ENCODE data around the gene COX6B2. TPM values are rescaled to one million over a fixed set of nuclear protein-coding genes. Genes with fewer than 3 reads are reported as not detected.

COX6B2 gene
- total and polyA plus RNA-seq, 4 experiments from 2014 or later: 0.38 TPM; not detected in 3

- DNase-seq: no peak
- no peak overlapping the region for H3K27ac ChIP-seq (ENCODE audit: low read depth, low read length)
- Mint-ChIP-seq H3K27ac (peak overlapping the region in 1 of 7 donors; percentile 24), H3K27me3 (no peaks in the 10 kb centered on the region), H3K4me1 (peaks cover 2 to 15% (median 9%) of the 10 kb centered on the region in 4 donors), H3K4me3 (no peak overlapping the region), H3K9me3 (no peaks in the 10 kb centered on the region), H3K36me3 (peaks cover 4 to 7% of the 10 kb centered on the region in 2 donors)
- intact Hi-C loops (cut with micrococcal nuclease): no loop called here
- H3K36me3 ChIP-seq (ENCODE audit: insufficient read depth, low read length): peaks cover 3% of the 10 kb centered on the region
- H3K27me3 ChIP-seq (ENCODE audit: insufficient read depth, low read length): no peaks in the 10 kb centered on the region
- CTCF ChIA-PET (ENCODE audit: partially characterized antibody): no interaction called here
- no peaks in the 10 kb centered on the region for H3K9me3 ChIP-seq (ENCODE audit: control insufficient read depth in 1 of 2, low read length in 2 of 2)
- POLR2A ChIA-PET (ENCODE audit: partially characterized antibody): no interaction called here
- peaks cover 15% of the 10 kb centered on the region for H3K4me1 ChIP-seq (ENCODE audit: insufficient read depth, low read length)
- H3K4me3 ChIP-seq (ENCODE audit: low read length in 2 of 2): no peak overlapping the region
Measured at GRCh38 chr19:55345101-55345817, 9.3 kb downstream of the COX6B2 start.

- H3K4me3 ChIP-seq (ENCODE audit: low read length in 2 of 2): no peak overlapping the region
- Mint-ChIP-seq H3K9me3 (no peaks in the 10 kb centered on the region), H3K36me3 (peaks cover 4 to 10% of the 10 kb centered on the region in 2 donors), H3K4me3 (no peak overlapping the region), H3K27me3 (peaks cover 0 to 2% of the 10 kb centered on the region in 2 donors), H3K27ac (no peak overlapping the region), H3K4me1 (peaks cover 4 to 22% (median 12%) of the 10 kb centered on the region in 4 donors)
- H3K9me3 ChIP-seq (ENCODE audit: control insufficient read depth in 1 of 2, low read length in 2 of 2): no peaks in the 10 kb centered on the region
- peaks cover 17% of the 10 kb centered on the region for H3K4me1 ChIP-seq (ENCODE audit: insufficient read depth, low read length)
- intact Hi-C loops (cut with micrococcal nuclease): no loop called here
- H3K27me3 ChIP-seq (ENCODE audit: insufficient read depth, low read length): no peaks in the 10 kb centered on the region
- H3K27ac ChIP-seq (ENCODE audit: low read depth, low read length): no peak overlapping the region
- ChIA-PET CTCF (ENCODE audit: partially characterized antibody) (no interaction called here), POLR2A (ENCODE audit: partially characterized antibody) (no interaction called here)
- H3K36me3 ChIP-seq (ENCODE audit: insufficient read depth, low read length): peaks cover 3% of the 10 kb centered on the region
- no peak for DNase-seq
Measured at GRCh38 chr19:55344444-55344843, 10.1 kb downstream of the COX6B2 start.

GRCh38 chr19:55341595-55342531, 12.7 kb downstream of the COX6B2 start:
- H3K27me3 Mint-ChIP-seq: peaks cover 1 to 11% of the 10 kb centered on the region in 2 donors
- H3K9me3 Mint-ChIP-seq: peaks cover 0 to 5% (median 0%) of the 10 kb centered on the region in 8 donors
- peak overlapping the region in 7 of 8 donors; percentile 30 to 67 (median 64) for H3K4me3 Mint-ChIP-seq
- intact Hi-C loops (cut with micrococcal nuclease): no loop called here
- no peak overlapping the region for H3K4me3 ChIP-seq (ENCODE audit: low read length in 2 of 2)
- ChIA-PET CTCF (ENCODE audit: partially characterized antibody) (interaction anchor here (1.1 kb wide), 1 partner anchor 40 kb away, joined by 3 read pairs; no protein-coding TSS in a partner anchor), POLR2A (ENCODE audit: partially characterized antibody) (interaction anchor here (0.8 to 1.8 kb wide), 3 partner anchors 41 to 83 kb away, joined by 3 to 5 read pairs (median 5); partner anchors contain the start of gene PPP6R1)
- H3K27ac ChIP-seq (ENCODE audit: low read depth, low read length): no peak overlapping the region
- peaks cover 24% of the 10 kb centered on the region for H3K4me1 ChIP-seq (ENCODE audit: insufficient read depth, low read length)
- peaks cover 9 to 35% (median 18%) of the 10 kb centered on the region in 4 donors for H3K4me1 Mint-ChIP-seq
- no peak for DNase-seq
- peaks cover 3% of the 10 kb centered on the region for H3K36me3 ChIP-seq (ENCODE audit: insufficient read depth, low read length)
- peaks cover 4 to 16% of the 10 kb centered on the region in 2 donors for H3K36me3 Mint-ChIP-seq
- H3K9me3 ChIP-seq (ENCODE audit: control insufficient read depth in 1 of 2, low read length in 2 of 2): no peaks in the 10 kb centered on the region
- H3K27ac Mint-ChIP-seq: peak overlapping the region in 6 of 7 donors; percentile 76 to 97 (median 82)
- H3K27me3 ChIP-seq (ENCODE audit: insufficient read depth, low read length): no peaks in the 10 kb centered on the region

GRCh38 chr19:55341171-55341588, 13.3 kb downstream of the COX6B2 start:
- peak overlapping the region; percentile 76 to 97 (median 92) for H3K27ac Mint-ChIP-seq
- peak overlapping the region in 1 of 2 donors; percentile 67 for H3K4me3 ChIP-seq (ENCODE audit: low read length in 2 of 2)
- intact Hi-C loops (cut with micrococcal nuclease): no loop called here
- DNase-seq: peak; percentile 15 to 56 (median 24)
- H3K36me3 Mint-ChIP-seq: peaks cover 4 to 16% of the 10 kb centered on the region in 2 donors
- H3K4me1 Mint-ChIP-seq: peaks cover 9 to 35% (median 18%) of the 10 kb centered on the region in 4 donors
- peak overlapping the region; percentile 82 for H3K27ac ChIP-seq (ENCODE audit: low read depth, low read length)
- peaks cover 1 to 12% of the 10 kb centered on the region in 2 donors for H3K27me3 Mint-ChIP-seq
- peaks cover 24% of the 10 kb centered on the region for H3K4me1 ChIP-seq (ENCODE audit: insufficient read depth, low read length)
- no peaks in the 10 kb centered on the region for H3K9me3 ChIP-seq (ENCODE audit: control insufficient read depth in 1 of 2, low read length in 2 of 2)
- H3K36me3 ChIP-seq (ENCODE audit: insufficient read depth, low read length): peaks cover 3% of the 10 kb centered on the region
- peak overlapping the region; percentile 74 to 87 (median 80) for H3K4me3 Mint-ChIP-seq
- ChIA-PET POLR2A (ENCODE audit: partially characterized antibody) (interaction anchor here (0.8 to 1.8 kb wide), 5 partner anchors 40 to 82 kb away, joined by 3 to 5 read pairs (median 5); partner anchors contain the start of genes PPP6R1 and TMEM238), CTCF (ENCODE audit: partially characterized antibody) (interaction anchor here (1.1 kb wide), 1 partner anchor 40 kb away, joined by 3 read pairs; no protein-coding TSS in a partner anchor)
- no peaks in the 10 kb centered on the region for H3K27me3 ChIP-seq (ENCODE audit: insufficient read depth, low read length)
- H3K9me3 Mint-ChIP-seq: peaks cover 0 to 5% (median 0%) of the 10 kb centered on the region in 8 donors

- ChIA-PET POLR2A (ENCODE audit: partially characterized antibody) (interaction anchor here (0.8 to 1.8 kb wide), 3 partner anchors 39 to 82 kb away, joined by 3 to 5 read pairs (median 5); partner anchors contain the start of genes PPP6R1 and TMEM238), CTCF (ENCODE audit: partially characterized antibody) (interaction anchor here (1.1 kb wide), 1 partner anchor 39 kb away, joined by 3 read pairs; no protein-coding TSS in a partner anchor)
- H3K36me3 ChIP-seq (ENCODE audit: insufficient read depth, low read length): peaks cover 3% of the 10 kb centered on the region
- H3K27me3 ChIP-seq (ENCODE audit: insufficient read depth, low read length): no peaks in the 10 kb centered on the region
- no peaks in the 10 kb centered on the region for H3K9me3 ChIP-seq (ENCODE audit: control insufficient read depth in 1 of 2, low read length in 2 of 2)
- peaks cover 24% of the 10 kb centered on the region for H3K4me1 ChIP-seq (ENCODE audit: insufficient read depth, low read length)
- H3K27ac Mint-ChIP-seq: peak overlapping the region; percentile 76 to 97 (median 92)
- peak overlapping the region; percentile 82 for H3K27ac ChIP-seq (ENCODE audit: low read depth, low read length)
- peak overlapping the region; percentile 3 to 67 for H3K4me3 ChIP-seq (ENCODE audit: low read length in 2 of 2)
- H3K4me3 Mint-ChIP-seq: peak overlapping the region; percentile 74 to 87 (median 80)
- DNase-seq: peak in 2 of 5 donors; percentile 14 to 26
- H3K27me3 Mint-ChIP-seq: peaks cover 1 to 12% of the 10 kb centered on the region in 2 donors
- intact Hi-C loops (cut with micrococcal nuclease): no loop called here
- H3K9me3 Mint-ChIP-seq: peaks cover 0 to 5% (median 0%) of the 10 kb centered on the region in 8 donors
- H3K4me1 Mint-ChIP-seq: peaks cover 9 to 35% (median 18%) of the 10 kb centered on the region in 4 donors
- H3K36me3 Mint-ChIP-seq: peaks cover 4 to 16% of the 10 kb centered on the region in 2 donors
Measured at GRCh38 chr19:55340784-55341147, 13.8 kb downstream of the COX6B2 start.

GRCh38 chr19:55339889-55340783, 14.4 kb downstream of the COX6B2 start:
- peaks cover 24% of the 10 kb centered on the region for H3K4me1 ChIP-seq (ENCODE audit: insufficient read depth, low read length)
- Mint-ChIP-seq H3K36me3 (peaks cover 4 to 12% of the 10 kb centered on the region in 2 donors), H3K4me3 (peak overlapping the region; percentile 90 to 96 (median 93)), H3K27ac (peak overlapping the region; percentile 97 to 100 (median 99)), H3K4me1 (peaks cover 9 to 35% (median 18%) of the 10 kb centered on the region in 4 donors), H3K27me3 (peaks cover 1 to 12% of the 10 kb centered on the region in 2 donors), H3K9me3 (peaks cover 0 to 5% (median 0%) of the 10 kb centered on the region in 8 donors)
- peaks cover 3% of the 10 kb centered on the region for H3K36me3 ChIP-seq (ENCODE audit: insufficient read depth, low read length)
- H3K4me3 ChIP-seq (ENCODE audit: low read length in 2 of 2): peak overlapping the region; percentile 66 to 67
- H3K9me3 ChIP-seq (ENCODE audit: control insufficient read depth in 1 of 2, low read length in 2 of 2): no peaks in the 10 kb centered on the region
- H3K27ac ChIP-seq (ENCODE audit: low read depth, low read length): peak overlapping the region; percentile 82
- peak in 1 of 5 donors; percentile 57 for DNase-seq
- POLR2A ChIA-PET (ENCODE audit: partially characterized antibody): interaction anchor here (0.5 to 4.1 kb wide), 33 partner anchors 8 to 891 kb away, joined by 3 to 94 read pairs (median 7); partner anchors contain the start of genes COX6B2, FIZ1, HSPBP1 and ISOC2
- CTCF ChIA-PET (ENCODE audit: partially characterized antibody): interaction anchor here (1.0 to 2.6 kb wide), 8 partner anchors 9 to 136 kb away, joined by 3 to 30 read pairs (median 6); partner anchors contain the start of genes HSPBP1, TMEM238 and ZNF628
- intact Hi-C loops (cut with micrococcal nuclease): loop anchor here (1.0 kb wide), 10 partner anchors 14 to 313 kb away; partner anchors contain the start of genes COX6B2, HSPBP1, PPP1R12C and PPP6R1
- no peaks in the 10 kb centered on the region for H3K27me3 ChIP-seq (ENCODE audit: insufficient read depth, low read length)
